Measurements from ENCODE around the gene C16orf86. TPM values are rescaled to one million over a fixed set of nuclear protein-coding genes. Genes with fewer than 3 reads are reported as not detected.

The C16orf86 gene
- total RNA-seq, 1 experiment from 2014 or later = 0.79 TPM

DNA sequence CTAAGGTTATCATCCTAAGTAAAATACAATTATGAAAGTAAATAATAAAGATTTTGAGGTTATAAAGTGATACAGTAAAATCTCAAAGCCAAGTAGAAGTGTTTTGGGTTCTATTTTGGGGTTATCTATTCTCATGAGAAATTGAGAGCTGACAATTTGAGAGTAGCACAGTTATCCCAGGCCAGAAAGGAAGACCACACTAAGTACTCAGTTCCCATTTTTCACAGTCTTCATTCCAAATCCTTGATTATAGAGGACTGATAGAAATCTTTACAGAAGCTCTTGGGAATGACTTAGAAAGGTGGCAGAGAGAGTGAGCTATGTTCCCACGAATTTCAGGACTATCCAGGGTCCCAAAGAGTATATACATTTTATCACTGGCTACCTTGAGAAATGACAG is 47.9 kb downstream of the C16orf86 start:
- no TSS peak for BruUV-seq (replicated peaks)
- TF ChIP-seq, protein P1, sequence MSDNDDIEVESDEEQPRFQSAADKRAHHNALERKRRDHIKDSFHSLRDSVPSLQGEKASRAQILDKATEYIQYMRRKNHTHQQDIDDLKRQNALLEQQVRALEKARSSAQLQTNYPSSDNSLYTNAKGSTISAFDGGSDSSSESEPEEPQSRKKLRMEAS (IDR thresholded peaks at IDR 0.05) = no peak
- TF ChIP-seq ELF1 (IDR thresholded peaks at IDR 0.05; ENCODE audit: borderline replicate concordance, low read depth) = no peak
- no peak for TF ChIP-seq SIN3A (IDR thresholded peaks at IDR 0.05; ENCODE audit: low read depth)
- TF ChIP-seq, protein P2, sequence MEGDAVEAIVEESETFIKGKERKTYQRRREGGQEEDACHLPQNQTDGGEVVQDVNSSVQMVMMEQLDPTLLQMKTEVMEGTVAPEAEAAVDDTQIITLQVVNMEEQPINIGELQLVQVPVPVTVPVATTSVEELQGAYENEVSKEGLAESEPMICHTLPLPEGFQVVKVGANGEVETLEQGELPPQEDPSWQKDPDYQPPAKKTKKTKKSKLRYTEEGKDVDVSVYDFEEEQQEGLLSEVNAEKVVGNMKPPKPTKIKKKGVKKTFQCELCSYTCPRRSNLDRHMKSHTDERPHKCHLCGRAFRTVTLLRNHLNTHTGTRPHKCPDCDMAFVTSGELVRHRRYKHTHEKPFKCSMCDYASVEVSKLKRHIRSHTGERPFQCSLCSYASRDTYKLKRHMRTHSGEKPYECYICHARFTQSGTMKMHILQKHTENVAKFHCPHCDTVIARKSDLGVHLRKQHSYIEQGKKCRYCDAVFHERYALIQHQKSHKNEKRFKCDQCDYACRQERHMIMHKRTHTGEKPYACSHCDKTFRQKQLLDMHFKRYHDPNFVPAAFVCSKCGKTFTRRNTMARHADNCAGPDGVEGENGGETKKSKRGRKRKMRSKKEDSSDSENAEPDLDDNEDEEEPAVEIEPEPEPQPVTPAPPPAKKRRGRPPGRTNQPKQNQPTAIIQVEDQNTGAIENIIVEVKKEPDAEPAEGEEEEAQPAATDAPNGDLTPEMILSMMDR (IDR thresholded peaks at IDR 0.05 in 2 of 3, conservative IDR thresholded peaks at IDR 0.05 in 1 of 3; ENCODE audit: borderline replicate concordance in 1 of 3, insufficient read depth in 1 of 3, low read depth in 2 of 3, low read length in 2 of 3) = no peak
- TF ChIP-seq POLR2A (IDR thresholded peaks at IDR 0.05; ENCODE audit: borderline replicate concordance, extremely low read depth, insufficient read depth, insufficient read length) = no peak
- TF ChIP-seq SRF (IDR thresholded peaks at IDR 0.05; ENCODE audit: low read depth) = no peak
- TF ChIP-seq FOSL1 (IDR thresholded peaks at IDR 0.05; ENCODE audit: low read depth) = no peak
- TF ChIP-seq CBX3 (IDR thresholded peaks at IDR 0.05; ENCODE audit: low read depth) = no peak
- intact Hi-C loops (cut with micrococcal nuclease) = no loop called here

DNA sequence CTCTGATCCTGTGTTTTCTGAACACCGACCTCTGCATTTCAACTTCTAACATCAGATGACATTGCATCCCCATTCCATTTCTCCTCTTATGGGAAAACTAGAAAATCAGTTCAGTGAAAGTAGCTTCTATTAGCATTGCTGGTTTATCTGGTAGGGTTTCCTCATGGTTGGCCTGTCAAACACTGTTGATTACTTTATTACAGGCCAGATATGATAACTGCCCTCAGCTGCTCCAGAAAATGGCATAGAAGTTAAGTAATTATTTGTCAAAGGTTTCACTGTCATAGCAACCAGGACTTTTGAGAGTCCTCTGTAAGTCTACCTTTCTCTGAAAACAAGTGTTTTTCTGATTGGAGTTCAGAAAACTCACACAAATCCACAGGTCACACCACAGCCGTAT is 49.5 kb downstream of the C16orf86 start:
- Histone ChIP-seq H3K9me3 (ENCODE audit: control insufficient read depth in 1 of 2, insufficient read depth in 1 of 2, low read depth in 1 of 2, low read length in 2 of 2) (no peaks in the 10 kb centered on the region), H2AFZ (ENCODE audit: low read depth, low read length, poor library complexity, severe bottlenecking) (no peak overlapping the region), H3K36me3 (ENCODE audit: control insufficient read depth in 1 of 2, insufficient read depth in 2 of 2, low read length in 2 of 2) (0 out of 4 replicates have a peak, but pooled peaks cover 0 to 5% of the 10 kb centered on the region in 2 experiments), H3K4me2 (ENCODE audit: low read length) (no peak overlapping the region), H3K27me3 (ENCODE audit: insufficient read depth, low read length) (no peaks in the 10 kb centered on the region), H3K9ac (ENCODE audit: low read length) (no peak overlapping the region), H3K4me1 (ENCODE audit: control insufficient read depth in 1 of 2, insufficient read depth in 2 of 2, low read length in 2 of 2) (peaks cover 7 to 19% of the 10 kb centered on the region in 2 experiments; a peak in 3 of 4 replicates), H3K79me2 (ENCODE audit: insufficient read depth, low read length) (peaks cover 66% of the 10 kb centered on the region), H3K27ac (ENCODE audit: low read depth, low read length) (no peak overlapping the region), H3K9me2 (ENCODE audit: insufficient read depth) (no peaks in the 10 kb centered on the region), H4K20me1 (ENCODE audit: insufficient read depth) (no peaks in the 10 kb centered on the region), H3K4me3 (replicated peaks in 1 of 2; ENCODE audit: low read depth in 1 of 2, low read length in 2 of 2) (no peak overlapping the region)
- RAD21 ChIA-PET (ENCODE audit: low non-redundant PET in 1 of 2, low total read pairs in 2 of 2, uncharacterized antibody in 2 of 2, unreplicated experiment in 2 of 2) = no interaction called here
- TF ChIP-seq, protein P3, sequence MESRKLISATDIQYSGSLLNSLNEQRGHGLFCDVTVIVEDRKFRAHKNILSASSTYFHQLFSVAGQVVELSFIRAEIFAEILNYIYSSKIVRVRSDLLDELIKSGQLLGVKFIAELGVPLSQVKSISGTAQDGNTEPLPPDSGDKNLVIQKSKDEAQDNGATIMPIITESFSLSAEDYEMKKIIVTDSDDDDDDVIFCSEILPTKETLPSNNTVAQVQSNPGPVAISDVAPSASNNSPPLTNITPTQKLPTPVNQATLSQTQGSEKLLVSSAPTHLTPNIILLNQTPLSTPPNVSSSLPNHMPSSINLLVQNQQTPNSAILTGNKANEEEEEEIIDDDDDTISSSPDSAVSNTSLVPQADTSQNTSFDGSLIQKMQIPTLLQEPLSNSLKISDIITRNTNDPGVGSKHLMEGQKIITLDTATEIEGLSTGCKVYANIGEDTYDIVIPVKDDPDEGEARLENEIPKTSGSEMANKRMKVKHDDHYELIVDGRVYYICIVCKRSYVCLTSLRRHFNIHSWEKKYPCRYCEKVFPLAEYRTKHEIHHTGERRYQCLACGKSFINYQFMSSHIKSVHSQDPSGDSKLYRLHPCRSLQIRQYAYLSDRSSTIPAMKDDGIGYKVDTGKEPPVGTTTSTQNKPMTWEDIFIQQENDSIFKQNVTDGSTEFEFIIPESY (IDR thresholded peaks at IDR 0.05; ENCODE audit: extremely low read depth, insufficient replicate concordance, low read length) = no peak
- no peak for TF ChIP-seq RAD21 (IDR thresholded peaks at IDR 0.05; ENCODE audit: low read depth)
- no peak for TF ChIP-seq EZH2phosphoT487 (IDR thresholded peaks at IDR 0.05; ENCODE audit: borderline replicate concordance)
- CTCF ChIA-PET = no interaction called here
- BruUV-seq (replicated peaks) = no TSS peak
- POLR2A ChIA-PET = interaction anchor here (1.3 kb wide), 1 partner anchor 10 kb away, joined by 3 read pairs; no protein-coding TSS in a partner anchor
- no peak for DNase-seq (ENCODE audit: low read depth, low spot score)
- no peak for ATAC-seq
- intact Hi-C loops (cut with micrococcal nuclease) = no loop called here

More for the DNA sequence above, 47.9 kb downstream of the C16orf86 start:
- H3K4me1 ChIP-seq (ENCODE audit: control insufficient read depth in 1 of 2, insufficient read depth in 2 of 2, low read length in 2 of 2) = peaks cover 2 to 10% of the 10 kb centered on the region in 2 experiments; a peak in 3 of 4 replicates
- ChIA-PET CTCF (no interaction called here), RAD21 (ENCODE audit: low non-redundant PET in 1 of 2, low total read pairs in 2 of 2, uncharacterized antibody in 2 of 2, unreplicated experiment in 2 of 2) (no interaction called here), POLR2A (interaction anchor here (0.7 kb wide), 1 partner anchor 92 kb away, joined by 3 read pairs; the partner anchor contains the start of gene TSNAXIP1)
- H3K9me2 ChIP-seq (ENCODE audit: insufficient read depth) = no peaks in the 10 kb centered on the region
- no peaks in the 10 kb centered on the region for H3K9me3 ChIP-seq (ENCODE audit: control insufficient read depth in 1 of 2, insufficient read depth in 1 of 2, low read depth in 1 of 2, low read length in 2 of 2)
- H3K4me2 ChIP-seq (ENCODE audit: low read length) = no peak overlapping the region
- no peak overlapping the region for H3K27ac ChIP-seq (ENCODE audit: low read depth, low read length)
- H3K27me3 ChIP-seq (ENCODE audit: insufficient read depth, low read length) = no peaks in the 10 kb centered on the region
- no peak for ATAC-seq
- 0 out of 4 replicates have a peak, but pooled peaks cover 0 to 5% of the 10 kb centered on the region in 2 experiments for H3K36me3 ChIP-seq (ENCODE audit: control insufficient read depth in 1 of 2, insufficient read depth in 2 of 2, low read length in 2 of 2)
- no peak overlapping the region for H2AFZ ChIP-seq (ENCODE audit: low read depth, low read length, poor library complexity, severe bottlenecking)
- DNase-seq (ENCODE audit: low read depth, low spot score) = no peak
- no peak overlapping the region for H3K9ac ChIP-seq (ENCODE audit: low read length)
- H4K20me1 ChIP-seq (ENCODE audit: insufficient read depth) = no peaks in the 10 kb centered on the region
- H3K4me3 ChIP-seq (replicated peaks in 1 of 2; ENCODE audit: low read depth in 1 of 2, low read length in 2 of 2) = no peak overlapping the region
- H3K79me2 ChIP-seq (ENCODE audit: insufficient read depth, low read length) = peaks cover 72% of the 10 kb centered on the region

Data from HCT116 (cell line).